ENCODE results near the gene MYO5B.

The MYO5B gene

DNA sequence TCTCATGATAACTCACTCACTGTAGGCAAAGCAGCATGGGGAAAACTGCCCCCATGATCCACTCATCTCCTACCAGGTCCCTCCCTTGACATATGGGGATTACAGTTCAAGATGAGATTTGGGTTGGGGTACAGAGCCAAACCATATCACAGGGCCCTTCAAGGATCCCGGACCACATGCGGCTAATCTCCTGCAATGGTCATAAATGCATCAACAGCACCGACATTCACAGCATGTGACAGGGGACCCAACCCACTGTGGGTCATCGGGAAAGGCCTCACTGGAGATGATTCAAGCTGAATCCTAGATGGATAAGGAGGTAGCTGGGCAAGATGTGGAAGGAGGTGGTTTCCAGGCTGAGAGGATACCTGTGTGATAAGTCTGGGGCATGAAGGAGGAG lies 129.4 kb downstream of the MYO5B start:
- Histone ChIP-seq H3K4me1 (ENCODE audit: control insufficient read depth in 5 of 5, insufficient read depth in 5 of 5, low read length in 5 of 5) (no peaks in the 10 kb centered on the region), H3K9ac (ENCODE audit: low read length in 5 of 5) (no peak overlapping the region), H3K9me3 (ENCODE audit: control insufficient read depth in 5 of 5, low read length in 5 of 5) (no peaks in the 10 kb centered on the region), H3K36me3 (ENCODE audit: control insufficient read depth in 5 of 5, insufficient read depth in 5 of 5, low read length in 5 of 5) (no peaks in the 10 kb centered on the region), H3K27ac (ENCODE audit: low read depth, low read length) (no peak overlapping the region), H3K4me3 (ENCODE audit: low read depth in 1 of 5, low read length in 5 of 5) (no peak overlapping the region), H3K27me3 (ENCODE audit: control insufficient read depth in 5 of 5, insufficient read depth in 4 of 5, low read length in 5 of 5) (no peaks in the 10 kb centered on the region)

DNA sequence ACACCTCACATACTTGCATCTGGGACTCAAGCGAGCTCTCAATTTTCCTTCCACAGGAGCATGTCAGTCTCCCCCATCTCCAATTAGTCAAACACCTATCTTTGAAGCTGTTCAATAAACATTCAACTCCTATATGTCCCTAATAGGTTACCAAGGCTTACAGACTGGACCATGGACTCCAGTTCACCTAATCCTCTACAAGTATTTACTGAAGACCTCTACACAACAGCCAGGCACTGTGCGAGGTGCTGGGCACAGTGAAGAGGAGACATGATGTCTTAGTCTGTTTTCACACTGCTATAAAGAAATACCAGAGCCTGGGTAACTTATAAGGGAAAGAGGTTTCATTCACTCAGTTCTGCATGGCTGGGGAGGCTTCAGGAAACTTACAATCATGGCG lies 129.9 kb downstream of the MYO5B start:
- H3K27ac ChIP-seq (ENCODE audit: low read depth, low read length) = no peak overlapping the region

DNA sequence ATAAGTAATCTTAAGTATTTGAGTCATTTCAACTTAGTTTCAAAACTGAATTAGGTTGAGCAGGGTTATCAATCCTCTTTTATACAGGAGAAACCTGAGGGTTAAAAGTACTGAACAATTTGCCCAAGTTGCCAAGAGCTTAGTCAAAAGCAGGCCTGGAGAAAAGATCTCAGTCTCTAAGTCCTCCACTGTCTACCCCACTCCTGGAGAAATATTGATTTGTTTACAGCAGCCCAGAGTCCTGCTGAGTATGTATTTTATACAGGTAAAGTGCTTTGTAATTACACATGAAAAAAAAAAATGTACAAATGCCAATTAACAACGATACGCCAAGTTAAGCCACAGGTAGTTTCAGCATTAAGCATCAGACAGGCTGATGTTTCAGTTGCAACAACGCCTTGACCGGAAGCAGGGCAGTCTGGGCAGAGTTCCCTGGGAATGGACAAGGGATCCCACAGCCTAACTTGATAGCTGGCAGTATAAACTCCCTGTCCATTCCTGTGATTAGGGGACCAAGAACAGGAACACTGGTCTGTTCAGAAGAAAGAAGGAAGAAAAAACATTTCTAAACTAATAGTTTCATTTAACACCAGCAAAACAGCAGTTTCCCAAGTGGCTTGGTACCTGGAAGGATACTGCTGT lies 132.9 kb downstream of the MYO5B start:
- Histone ChIP-seq H3K27ac (ENCODE audit: low read depth, low read length) (no peak overlapping the region), H3K4me1 (ENCODE audit: control insufficient read depth in 5 of 5, insufficient read depth in 5 of 5, low read length in 5 of 5) (no peaks in the 10 kb centered on the region), H3K4me3 (ENCODE audit: low read depth in 1 of 5, low read length in 5 of 5) (no peak overlapping the region), H3K9ac (ENCODE audit: low read length in 5 of 5) (no peak overlapping the region), H3K27me3 (ENCODE audit: control insufficient read depth in 5 of 5, insufficient read depth in 4 of 5, low read length in 5 of 5) (no peaks in the 10 kb centered on the region), H3K36me3 (ENCODE audit: control insufficient read depth in 5 of 5, insufficient read depth in 5 of 5, low read length in 5 of 5) (no peaks in the 10 kb centered on the region), H3K9me3 (ENCODE audit: control insufficient read depth in 5 of 5, low read length in 5 of 5) (no peaks in the 10 kb centered on the region)

More for the DNA sequence above, 129.9 kb downstream of the MYO5B start:
- no peaks in the 10 kb centered on the region for H3K9me3 ChIP-seq (ENCODE audit: control insufficient read depth in 5 of 5, low read length in 5 of 5)
- H3K9ac ChIP-seq (ENCODE audit: low read length in 5 of 5) = no peak overlapping the region
- H3K4me1 ChIP-seq (ENCODE audit: control insufficient read depth in 5 of 5, insufficient read depth in 5 of 5, low read length in 5 of 5) = no peaks in the 10 kb centered on the region
- no peaks in the 10 kb centered on the region for H3K27me3 ChIP-seq (ENCODE audit: control insufficient read depth in 5 of 5, insufficient read depth in 4 of 5, low read length in 5 of 5)
- no peaks in the 10 kb centered on the region for H3K36me3 ChIP-seq (ENCODE audit: control insufficient read depth in 5 of 5, insufficient read depth in 5 of 5, low read length in 5 of 5)
- no peak overlapping the region for H3K4me3 ChIP-seq (ENCODE audit: low read depth in 1 of 5, low read length in 5 of 5)

DNA sequence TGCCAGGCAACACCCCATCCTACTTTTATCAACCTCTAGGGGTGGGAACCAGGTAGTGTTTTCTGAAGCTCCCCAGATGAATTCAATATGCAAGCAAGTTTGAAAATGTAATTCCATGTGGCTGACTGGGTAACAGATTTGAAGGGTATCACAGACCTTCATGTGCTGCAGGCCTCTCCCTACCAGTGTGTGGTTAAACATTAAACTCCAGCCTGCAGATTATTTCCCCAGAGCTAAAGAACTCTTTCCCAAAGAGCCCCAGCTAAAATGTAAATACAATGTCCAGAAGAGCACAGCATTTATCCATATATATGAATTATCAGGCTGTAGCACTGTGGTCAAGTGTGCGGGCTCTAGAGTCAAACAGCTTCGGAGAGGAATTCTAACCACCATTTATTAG lies 134.1 kb downstream of the MYO5B start:
- H3K4me1 ChIP-seq (ENCODE audit: control insufficient read depth in 5 of 5, insufficient read depth in 5 of 5, low read length in 5 of 5) = no peaks in the 10 kb centered on the region
- no peaks in the 10 kb centered on the region for H3K36me3 ChIP-seq (ENCODE audit: control insufficient read depth in 5 of 5, insufficient read depth in 5 of 5, low read length in 5 of 5)
- no peaks in the 10 kb centered on the region for H3K9me3 ChIP-seq (ENCODE audit: control insufficient read depth in 5 of 5, low read length in 5 of 5)
- no peak overlapping the region for H3K27ac ChIP-seq (ENCODE audit: low read depth, low read length)
- H3K9ac ChIP-seq (ENCODE audit: low read length in 5 of 5) = no peak overlapping the region
- H3K27me3 ChIP-seq (ENCODE audit: control insufficient read depth in 5 of 5, insufficient read depth in 4 of 5, low read length in 5 of 5) = no peaks in the 10 kb centered on the region
- no peak overlapping the region for H3K4me3 ChIP-seq (ENCODE audit: low read depth in 1 of 5, low read length in 5 of 5)

DNA sequence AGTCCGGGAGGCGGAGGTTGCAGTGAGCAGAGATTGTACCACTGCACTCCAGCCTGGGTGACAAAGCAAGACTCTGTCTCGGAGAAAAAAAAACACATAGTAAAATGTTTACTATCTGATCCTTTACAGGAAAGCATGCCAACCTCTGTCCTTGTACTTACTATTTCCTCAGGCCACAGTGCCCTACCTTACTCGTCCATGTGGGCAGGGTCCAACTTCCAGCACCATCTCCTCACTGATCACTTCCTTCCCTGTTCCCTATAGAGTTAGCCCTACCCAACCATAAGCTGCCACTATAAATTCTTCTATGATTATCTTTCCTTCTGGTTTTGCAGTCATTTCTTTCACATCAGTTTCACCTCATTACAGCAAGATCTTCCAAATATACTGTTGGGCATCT lies 136.2 kb downstream of the MYO5B start:
- no peaks in the 10 kb centered on the region for H3K4me1 ChIP-seq (ENCODE audit: control insufficient read depth in 5 of 5, insufficient read depth in 5 of 5, low read length in 5 of 5)
- H3K9ac ChIP-seq (ENCODE audit: low read length in 5 of 5) = no peak overlapping the region
- H3K27me3 ChIP-seq (ENCODE audit: control insufficient read depth in 5 of 5, insufficient read depth in 4 of 5, low read length in 5 of 5) = no peaks in the 10 kb centered on the region
- H3K9me3 ChIP-seq (ENCODE audit: control insufficient read depth in 5 of 5, low read length in 5 of 5) = no peaks in the 10 kb centered on the region
- no peaks in the 10 kb centered on the region for H3K36me3 ChIP-seq (ENCODE audit: control insufficient read depth in 5 of 5, insufficient read depth in 5 of 5, low read length in 5 of 5)
- H3K27ac ChIP-seq (ENCODE audit: low read depth, low read length) = no peak overlapping the region
- H3K4me3 ChIP-seq (ENCODE audit: low read depth in 1 of 5, low read length in 5 of 5) = no peak overlapping the region

DNA sequence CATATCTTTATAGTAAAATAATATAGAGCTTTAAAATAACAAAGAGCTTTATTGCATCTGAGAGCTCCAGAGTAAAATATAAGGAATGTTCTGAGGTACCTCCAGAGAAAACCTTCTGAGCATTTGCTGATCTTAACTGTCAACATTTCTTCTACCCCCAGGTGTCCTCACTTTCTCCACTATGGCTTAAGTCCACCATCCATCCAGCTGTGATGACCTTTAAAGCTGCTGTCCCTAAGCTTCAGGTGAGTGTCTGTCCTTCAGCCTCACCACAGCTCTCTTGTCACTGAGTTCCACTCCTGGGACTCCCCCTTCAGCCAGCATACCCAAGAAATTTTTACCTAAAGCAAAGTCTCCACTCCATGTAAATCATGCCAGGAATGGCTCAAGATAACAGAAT lies 137.9 kb downstream of the MYO5B start:
- Histone ChIP-seq H3K36me3 (ENCODE audit: control insufficient read depth in 5 of 5, insufficient read depth in 5 of 5, low read length in 5 of 5) (no peaks in the 10 kb centered on the region), H3K27ac (ENCODE audit: low read depth, low read length) (no peak overlapping the region), H3K9ac (ENCODE audit: low read length in 5 of 5) (no peak overlapping the region)

DNA sequence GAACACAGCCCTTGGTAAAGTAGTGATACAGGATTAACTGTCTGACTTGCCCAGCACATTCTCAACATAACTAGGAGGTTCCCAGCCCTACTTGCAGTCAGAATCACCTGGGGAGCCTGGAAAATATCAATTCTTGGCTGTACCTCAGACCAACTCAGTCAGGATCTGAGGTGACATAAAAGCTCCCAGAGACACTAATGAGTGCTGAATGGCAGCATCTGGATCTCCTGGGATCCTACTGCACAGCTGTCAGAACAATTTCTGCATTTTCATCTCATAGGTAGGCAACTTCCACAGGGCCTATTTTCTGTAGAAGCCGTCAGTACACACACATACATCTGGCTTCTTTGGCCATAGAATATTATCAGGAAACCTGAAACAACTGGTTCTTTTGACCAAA lies 138.8 kb downstream of the MYO5B start:
- no peaks in the 10 kb centered on the region for H3K36me3 ChIP-seq (ENCODE audit: control insufficient read depth in 5 of 5, insufficient read depth in 5 of 5, low read length in 5 of 5)
- H3K27ac ChIP-seq (ENCODE audit: low read depth, low read length) = no peak overlapping the region
- H3K4me1 ChIP-seq (ENCODE audit: control insufficient read depth in 5 of 5, insufficient read depth in 5 of 5, low read length in 5 of 5) = no peaks in the 10 kb centered on the region
- no peaks in the 10 kb centered on the region for H3K27me3 ChIP-seq (ENCODE audit: control insufficient read depth in 5 of 5, insufficient read depth in 4 of 5, low read length in 5 of 5)
- H3K9ac ChIP-seq (ENCODE audit: low read length in 5 of 5) = no peak overlapping the region
- no peak overlapping the region for H3K4me3 ChIP-seq (ENCODE audit: low read depth in 1 of 5, low read length in 5 of 5)
- H3K9me3 ChIP-seq (ENCODE audit: control insufficient read depth in 5 of 5, low read length in 5 of 5) = no peaks in the 10 kb centered on the region

More for the DNA sequence above, 137.9 kb downstream of the MYO5B start:
- Histone ChIP-seq H3K4me3 (ENCODE audit: low read depth in 1 of 5, low read length in 5 of 5) (no peak overlapping the region), H3K4me1 (ENCODE audit: control insufficient read depth in 5 of 5, insufficient read depth in 5 of 5, low read length in 5 of 5) (no peaks in the 10 kb centered on the region), H3K27me3 (ENCODE audit: control insufficient read depth in 5 of 5, insufficient read depth in 4 of 5, low read length in 5 of 5) (no peaks in the 10 kb centered on the region), H3K9me3 (ENCODE audit: control insufficient read depth in 5 of 5, low read length in 5 of 5) (no peaks in the 10 kb centered on the region)

DNA sequence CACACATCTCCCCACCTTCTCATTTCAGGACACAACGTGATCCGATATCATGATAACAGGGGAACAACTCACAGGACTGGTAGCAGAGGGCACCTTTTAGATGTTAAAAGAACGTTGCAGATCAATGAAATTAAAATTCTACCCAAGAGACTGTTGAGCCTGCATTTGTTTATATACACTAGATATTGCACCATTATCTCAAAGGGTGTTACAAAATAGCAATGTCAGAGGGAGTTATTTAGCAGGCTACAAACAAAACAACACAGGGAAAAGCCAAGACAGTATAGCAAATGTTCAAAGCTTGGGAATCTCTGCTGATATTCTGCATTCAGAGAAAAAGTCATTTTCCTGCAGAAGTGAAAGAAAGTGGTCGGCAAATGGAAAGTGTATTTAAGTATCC lies 139.5 kb downstream of the MYO5B start:
- Histone ChIP-seq H3K36me3 (ENCODE audit: control insufficient read depth in 5 of 5, insufficient read depth in 5 of 5, low read length in 5 of 5) (no peaks in the 10 kb centered on the region), H3K9me3 (ENCODE audit: control insufficient read depth in 5 of 5, low read length in 5 of 5) (no peaks in the 10 kb centered on the region), H3K27ac (ENCODE audit: low read depth, low read length) (no peak overlapping the region), H3K9ac (ENCODE audit: low read length in 5 of 5) (no peak overlapping the region), H3K27me3 (ENCODE audit: control insufficient read depth in 5 of 5, insufficient read depth in 4 of 5, low read length in 5 of 5) (no peaks in the 10 kb centered on the region), H3K4me3 (ENCODE audit: low read depth in 1 of 5, low read length in 5 of 5) (no peak overlapping the region), H3K4me1 (ENCODE audit: control insufficient read depth in 5 of 5, insufficient read depth in 5 of 5, low read length in 5 of 5) (no peaks in the 10 kb centered on the region)

DNA sequence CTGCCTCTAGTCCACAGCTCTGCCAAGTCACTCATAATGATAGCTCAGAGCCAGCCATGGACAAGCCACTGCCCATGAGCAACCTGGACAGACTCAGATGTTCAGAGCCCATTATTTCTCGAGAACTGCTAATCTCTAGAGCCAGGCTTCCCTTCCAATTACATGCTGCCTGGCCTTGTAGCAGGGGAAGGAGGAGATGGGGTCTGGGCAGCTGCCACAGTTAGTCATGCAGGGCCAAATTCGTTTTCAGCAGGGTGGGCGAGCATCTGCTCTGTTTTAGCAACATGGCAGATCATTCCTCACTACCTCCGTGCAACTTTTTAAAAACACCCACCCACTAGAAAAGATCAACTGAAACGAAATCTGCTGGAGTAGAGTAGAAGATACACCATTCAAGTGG lies 141.8 kb downstream of the MYO5B start:
- no peak overlapping the region for H3K27ac ChIP-seq (ENCODE audit: low read depth, low read length)
- H3K9ac ChIP-seq (ENCODE audit: low read length in 5 of 5) = no peak overlapping the region
- H3K4me3 ChIP-seq (ENCODE audit: low read depth in 1 of 5, low read length in 5 of 5) = no peak overlapping the region
- H3K4me1 ChIP-seq (ENCODE audit: control insufficient read depth in 5 of 5, insufficient read depth in 5 of 5, low read length in 5 of 5) = no peaks in the 10 kb centered on the region
- H3K9me3 ChIP-seq (ENCODE audit: control insufficient read depth in 5 of 5, low read length in 5 of 5) = no peaks in the 10 kb centered on the region
- H3K27me3 ChIP-seq (ENCODE audit: control insufficient read depth in 5 of 5, insufficient read depth in 4 of 5, low read length in 5 of 5) = no peaks in the 10 kb centered on the region
- no peaks in the 10 kb centered on the region for H3K36me3 ChIP-seq (ENCODE audit: control insufficient read depth in 5 of 5, insufficient read depth in 5 of 5, low read length in 5 of 5)

DNA sequence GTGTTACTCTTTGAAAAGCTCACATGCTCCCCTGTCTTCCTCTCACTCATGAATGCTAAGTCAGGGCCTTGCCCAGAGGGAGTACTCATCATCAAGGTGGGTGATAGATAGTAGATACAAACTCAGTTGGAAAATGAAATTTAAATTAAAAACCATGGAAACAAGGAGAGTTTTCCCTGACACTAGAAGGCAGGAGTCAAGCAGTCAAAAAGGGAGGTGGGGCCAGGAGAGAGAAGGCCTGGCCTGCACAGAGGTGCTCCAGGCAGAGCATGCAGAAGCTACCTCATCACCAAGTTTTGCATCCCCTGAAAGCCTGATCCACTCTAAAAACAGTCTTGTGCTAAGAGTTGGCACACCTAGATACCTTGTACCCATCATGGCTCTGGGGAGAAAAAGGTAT lies 143.7 kb downstream of the MYO5B start:
- H3K9me3 ChIP-seq (ENCODE audit: control insufficient read depth in 5 of 5, low read length in 5 of 5) = no peaks in the 10 kb centered on the region
- no peaks in the 10 kb centered on the region for H3K36me3 ChIP-seq (ENCODE audit: control insufficient read depth in 5 of 5, insufficient read depth in 5 of 5, low read length in 5 of 5)
- no peak overlapping the region for H3K9ac ChIP-seq (ENCODE audit: low read length in 5 of 5)
- no peak overlapping the region for H3K27ac ChIP-seq (ENCODE audit: low read depth, low read length)
- no peaks in the 10 kb centered on the region for H3K4me1 ChIP-seq (ENCODE audit: control insufficient read depth in 5 of 5, insufficient read depth in 5 of 5, low read length in 5 of 5)
- H3K4me3 ChIP-seq (ENCODE audit: low read depth in 1 of 5, low read length in 5 of 5) = no peak overlapping the region
- H3K27me3 ChIP-seq (ENCODE audit: control insufficient read depth in 5 of 5, insufficient read depth in 4 of 5, low read length in 5 of 5) = no peaks in the 10 kb centered on the region

DNA sequence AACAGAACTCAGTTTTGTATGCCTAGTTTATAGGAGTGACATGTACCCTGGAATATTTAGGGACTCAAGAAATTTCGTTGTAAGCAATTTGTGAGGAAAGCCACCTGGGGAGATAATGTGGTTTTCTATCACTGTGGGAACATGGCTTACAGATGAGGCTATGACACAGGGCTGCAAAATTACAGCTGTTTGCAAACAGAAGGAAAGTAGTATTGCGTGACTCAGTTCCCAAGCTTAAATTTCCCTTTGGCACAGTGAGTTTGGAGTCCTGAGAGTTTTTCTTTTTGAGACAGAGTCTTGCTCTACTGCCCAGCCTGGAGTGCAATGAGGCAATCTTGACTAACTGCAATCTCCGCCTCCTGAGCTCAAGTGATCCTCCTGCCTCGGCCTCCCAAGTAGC lies 149.8 kb downstream of the MYO5B start:
- Histone ChIP-seq H3K9me3 (ENCODE audit: control insufficient read depth in 5 of 5, low read length in 5 of 5) (no peaks in the 10 kb centered on the region), H3K27ac (ENCODE audit: low read depth, low read length) (no peak overlapping the region), H3K36me3 (ENCODE audit: control insufficient read depth in 5 of 5, insufficient read depth in 5 of 5, low read length in 5 of 5) (no peaks in the 10 kb centered on the region), H3K27me3 (ENCODE audit: control insufficient read depth in 5 of 5, insufficient read depth in 4 of 5, low read length in 5 of 5) (no peaks in the 10 kb centered on the region), H3K9ac (ENCODE audit: low read length in 5 of 5) (no peak overlapping the region), H3K4me1 (ENCODE audit: control insufficient read depth in 5 of 5, insufficient read depth in 5 of 5, low read length in 5 of 5) (no peaks in the 10 kb centered on the region), H3K4me3 (ENCODE audit: low read depth in 1 of 5, low read length in 5 of 5) (no peak overlapping the region)
